ENCODE data around the gene INIP.

Gene INIP

DNA sequence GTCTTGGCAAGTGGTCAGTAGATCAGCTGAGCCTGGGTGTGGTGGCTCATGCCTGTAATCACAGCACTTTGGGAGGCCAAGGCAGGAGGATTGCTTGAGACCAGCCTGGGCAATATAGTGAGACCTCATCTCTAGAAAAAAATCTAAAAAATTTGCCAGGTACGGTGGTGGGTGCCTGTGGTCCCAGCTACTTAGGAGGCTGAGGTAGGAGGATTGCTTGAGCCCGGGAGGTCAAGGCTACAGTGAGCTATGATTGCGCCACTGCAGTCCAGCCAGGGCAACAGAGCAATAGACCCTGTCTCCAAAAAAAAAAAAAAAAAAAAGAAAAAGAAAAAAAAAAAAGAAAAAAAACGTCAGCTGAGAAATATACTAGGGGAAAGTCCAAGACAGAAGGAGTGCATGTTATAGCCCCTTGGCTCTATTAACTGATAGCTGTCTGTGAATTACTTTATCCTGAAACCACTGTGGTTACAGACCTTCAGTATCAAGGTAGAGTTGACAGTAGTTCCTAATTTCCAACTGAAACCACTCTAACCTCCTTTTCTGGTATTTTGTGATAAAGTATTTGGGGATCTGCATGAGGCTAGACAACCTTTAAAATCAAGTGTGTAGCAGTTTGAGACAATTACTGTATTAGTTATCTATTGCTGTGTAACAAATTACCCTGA lies 2.3 kb upstream of the INIP start:
- TF ChIP-seq, protein P1, sequence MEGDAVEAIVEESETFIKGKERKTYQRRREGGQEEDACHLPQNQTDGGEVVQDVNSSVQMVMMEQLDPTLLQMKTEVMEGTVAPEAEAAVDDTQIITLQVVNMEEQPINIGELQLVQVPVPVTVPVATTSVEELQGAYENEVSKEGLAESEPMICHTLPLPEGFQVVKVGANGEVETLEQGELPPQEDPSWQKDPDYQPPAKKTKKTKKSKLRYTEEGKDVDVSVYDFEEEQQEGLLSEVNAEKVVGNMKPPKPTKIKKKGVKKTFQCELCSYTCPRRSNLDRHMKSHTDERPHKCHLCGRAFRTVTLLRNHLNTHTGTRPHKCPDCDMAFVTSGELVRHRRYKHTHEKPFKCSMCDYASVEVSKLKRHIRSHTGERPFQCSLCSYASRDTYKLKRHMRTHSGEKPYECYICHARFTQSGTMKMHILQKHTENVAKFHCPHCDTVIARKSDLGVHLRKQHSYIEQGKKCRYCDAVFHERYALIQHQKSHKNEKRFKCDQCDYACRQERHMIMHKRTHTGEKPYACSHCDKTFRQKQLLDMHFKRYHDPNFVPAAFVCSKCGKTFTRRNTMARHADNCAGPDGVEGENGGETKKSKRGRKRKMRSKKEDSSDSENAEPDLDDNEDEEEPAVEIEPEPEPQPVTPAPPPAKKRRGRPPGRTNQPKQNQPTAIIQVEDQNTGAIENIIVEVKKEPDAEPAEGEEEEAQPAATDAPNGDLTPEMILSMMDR (IDR thresholded peaks at IDR 0.05; ENCODE audit: low read depth, low read length): no peak
- H3K4me3 ChIP-seq (replicated peaks in 1 of 2; ENCODE audit: low read depth in 2 of 2, low read length in 2 of 2): no peak overlapping the region
- no peak for DNase-seq (ENCODE audit: low read depth in 2 of 2)

DNA sequence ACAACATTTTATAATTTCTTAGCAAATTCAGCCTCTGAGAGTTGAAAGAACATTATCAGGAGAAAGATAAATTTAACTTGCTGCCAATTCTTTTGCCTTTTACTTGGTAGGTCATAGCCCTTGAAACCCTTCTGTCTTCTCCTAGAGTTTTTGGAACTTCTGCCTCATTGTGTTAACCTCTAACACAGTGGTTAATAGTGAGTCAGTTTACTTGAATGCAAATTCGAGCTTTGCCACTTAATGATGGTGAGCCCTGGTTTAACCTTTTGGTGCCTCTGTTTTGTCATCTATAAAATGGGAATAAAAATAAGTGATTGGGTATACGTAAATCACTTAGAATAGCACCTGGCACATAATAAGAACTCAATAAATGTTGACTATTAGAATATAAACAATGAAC lies 1.8 kb upstream of the INIP start:
- H3K4me3 ChIP-seq (replicated peaks in 1 of 2; ENCODE audit: low read depth in 2 of 2, low read length in 2 of 2): no peak overlapping the region
- TF ChIP-seq, protein P1 (IDR thresholded peaks at IDR 0.05; ENCODE audit: low read depth, low read length): no peak
- DNase-seq (ENCODE audit: low read depth in 2 of 2): peak; percentile 22 to 24

DNA sequence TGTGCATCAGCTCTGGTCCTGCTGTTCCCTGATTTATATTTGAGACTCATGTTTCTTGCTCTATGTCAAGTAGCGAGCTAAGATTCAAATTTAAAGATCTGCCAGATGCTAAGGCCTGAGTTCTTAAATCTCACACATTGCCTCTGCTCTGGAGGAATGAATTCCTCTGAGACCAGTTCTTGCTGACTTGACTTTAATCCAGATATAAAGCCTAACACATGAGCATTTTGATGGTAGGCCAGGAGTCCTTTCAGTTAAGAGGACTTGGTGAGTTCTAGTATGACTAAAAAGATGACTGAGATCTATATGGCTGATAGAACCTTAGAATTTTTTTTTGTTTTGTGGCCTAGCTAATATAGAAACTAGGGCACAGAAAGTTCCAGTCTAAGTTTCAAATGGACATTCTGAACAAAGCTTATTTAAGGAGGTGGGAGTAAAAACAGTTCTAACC lies 1.3 kb upstream of the INIP start:
- no peak overlapping the region for H3K4me3 ChIP-seq (replicated peaks in 1 of 2; ENCODE audit: low read depth in 2 of 2, low read length in 2 of 2)
- TF ChIP-seq, protein P1 (IDR thresholded peaks at IDR 0.05; ENCODE audit: low read depth, low read length): no peak
- peak; percentile 22 to 65 for DNase-seq (ENCODE audit: low read depth in 2 of 2)

DNA sequence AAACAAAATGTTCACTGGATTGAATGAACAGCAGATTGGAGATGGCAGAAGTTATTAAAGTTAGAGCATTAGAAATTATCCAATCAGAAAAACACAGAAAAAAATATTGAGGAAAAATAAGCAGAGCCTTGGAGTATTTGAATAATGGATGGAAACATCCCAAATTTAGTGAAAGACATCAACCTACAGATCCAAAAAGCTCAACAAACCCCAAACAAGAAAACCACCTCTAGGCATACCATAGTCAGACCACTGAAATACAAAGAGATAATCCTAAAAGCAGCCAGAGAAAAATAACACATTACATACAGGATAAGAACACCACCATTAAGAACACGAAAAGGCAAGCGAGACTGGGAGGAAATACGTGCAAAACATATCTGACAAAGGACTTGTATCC lies 5.2 kb downstream of the INIP start:
- TF ChIP-seq, protein P1 (IDR thresholded peaks at IDR 0.05; ENCODE audit: low read depth, low read length): no peak
- H3K4me3 ChIP-seq (replicated peaks in 1 of 2; ENCODE audit: low read depth in 2 of 2, low read length in 2 of 2): no peak overlapping the region
- no peak for DNase-seq (ENCODE audit: low read depth in 2 of 2)

DNA sequence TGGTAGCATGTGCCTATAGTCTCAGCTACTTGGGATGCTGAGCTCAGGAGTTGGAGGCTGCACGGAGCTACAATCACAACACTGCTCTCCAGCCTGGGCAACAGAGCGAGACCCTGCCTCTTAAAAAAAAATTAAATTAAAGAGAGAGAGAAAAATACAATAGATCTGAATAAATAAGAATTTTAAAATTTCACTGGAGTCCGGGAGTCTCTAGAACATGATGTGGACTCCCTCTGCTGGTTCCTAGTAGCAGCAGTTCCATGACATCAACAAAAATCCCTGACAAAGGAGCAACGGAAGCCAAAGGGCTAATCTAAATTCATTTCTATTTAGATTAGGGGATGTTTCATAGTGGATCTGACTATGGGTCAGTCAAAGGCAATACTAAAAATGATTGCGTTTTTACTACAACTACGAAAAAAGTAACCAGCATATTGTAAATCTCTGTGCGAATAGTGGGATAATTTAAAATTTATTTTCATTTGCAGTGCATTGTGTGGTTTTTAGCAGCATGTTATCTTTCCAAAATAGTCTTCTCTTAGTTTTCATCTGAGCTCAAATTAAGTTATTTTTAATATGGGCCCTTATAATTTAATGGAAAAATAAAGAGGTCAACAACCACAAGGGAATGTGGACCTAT lies 6.7 kb downstream of the INIP start:
- no peak overlapping the region for H3K4me3 ChIP-seq (replicated peaks in 1 of 2; ENCODE audit: low read depth in 2 of 2, low read length in 2 of 2)
- TF ChIP-seq, protein P1 (IDR thresholded peaks at IDR 0.05; ENCODE audit: low read depth, low read length): peak; percentile 69
- DNase-seq (ENCODE audit: low read depth in 2 of 2): peak; percentile 64 to 69

DNA sequence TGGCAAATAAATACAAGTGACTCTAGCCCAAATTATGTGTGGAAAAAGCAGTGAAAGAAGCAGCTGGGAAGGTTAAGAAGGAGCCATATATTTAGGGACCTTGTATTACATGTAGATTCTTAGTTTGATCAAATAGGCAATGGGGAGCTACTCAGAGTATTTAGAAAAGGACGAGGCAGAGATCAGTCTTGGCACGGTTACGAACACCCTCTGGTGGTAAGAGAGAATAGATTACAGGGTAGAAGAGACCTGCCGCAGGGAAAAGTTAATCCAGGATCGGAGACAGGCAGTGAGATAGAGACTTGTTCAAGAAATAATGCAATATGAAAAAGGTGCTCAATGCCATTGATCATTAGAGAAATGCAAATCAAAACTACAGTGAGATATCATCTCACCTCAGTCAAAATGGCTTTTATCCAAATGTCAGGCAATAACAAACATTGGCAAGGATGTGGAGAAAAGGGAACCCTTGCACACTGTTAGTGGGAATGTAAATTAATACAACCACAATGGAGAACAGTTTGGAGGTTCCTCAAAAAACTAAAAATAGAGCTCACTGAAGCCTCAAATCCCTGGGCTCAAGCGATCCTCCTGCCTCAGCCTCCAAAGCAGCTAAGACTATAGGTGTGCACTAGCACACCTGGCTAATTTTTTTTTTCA lies 12.0 kb downstream of the INIP start:
- H3K4me3 ChIP-seq (replicated peaks in 1 of 2; ENCODE audit: low read depth in 2 of 2, low read length in 2 of 2): no peak overlapping the region
- TF ChIP-seq, protein P1 (IDR thresholded peaks at IDR 0.05; ENCODE audit: low read depth, low read length): peak; percentile 14
- peak; percentile 26 to 46 for DNase-seq (ENCODE audit: low read depth in 2 of 2)
